Fibroblast of skin of left biceps (primary cell): ENCODE data around the gene CD36.

Experiments used
- DNase-seq, 2 experiments: peaks; one replicate each; pipeline ENCODE4 v3.0.0-alpha.2; 2013; ENCODE audit warnings: low read depth in 2 of 2

Gene CD36

GRCh38 chr7:80637911-80638765 is at the start of gene CD36:
CD36 (plus strand) TSS chr7:80638642; CDS start chr7:80646741, 8,099 bp downstream.
- DNase-seq = no peak

DNA sequence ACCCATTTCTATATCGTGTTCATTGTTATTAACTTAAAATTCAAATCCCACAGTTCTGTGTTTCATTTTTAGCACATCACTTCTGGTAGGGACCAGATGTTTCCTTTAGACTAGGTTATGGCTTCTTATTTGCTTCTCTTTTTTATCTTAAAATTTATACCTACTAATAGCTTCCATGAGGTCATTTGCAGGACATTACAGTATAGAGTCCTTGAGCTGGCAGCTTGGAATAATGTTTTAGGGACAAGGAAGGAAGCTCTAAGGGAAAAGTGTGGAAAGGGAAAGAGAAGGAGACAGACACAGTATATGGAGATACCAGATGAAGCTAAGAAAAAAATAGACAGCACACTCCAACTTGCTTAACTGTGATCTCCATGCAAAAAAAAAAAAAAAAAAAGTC is 48.8 kb upstream of the CD36 start:
- no peak for DNase-seq

DNA sequence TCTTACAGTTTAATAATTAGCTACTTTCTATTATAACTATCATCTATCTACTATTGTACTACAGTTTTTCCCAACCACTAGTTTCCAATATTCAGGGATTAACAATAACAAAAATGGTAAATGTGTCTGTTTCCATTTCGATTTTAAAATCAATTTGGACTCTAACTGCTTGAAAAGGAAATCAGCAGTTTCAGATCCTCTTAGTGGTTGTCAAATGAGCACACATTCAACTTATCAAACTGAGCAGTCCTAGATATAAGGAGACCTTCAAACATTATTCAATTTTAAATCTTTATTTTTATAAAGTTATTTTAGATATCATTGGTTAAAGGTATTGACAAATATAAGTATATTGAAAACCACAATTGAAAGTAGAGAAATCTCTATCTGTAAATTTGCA is 46.8 kb upstream of the CD36 start:
- no peak for DNase-seq

DNA sequence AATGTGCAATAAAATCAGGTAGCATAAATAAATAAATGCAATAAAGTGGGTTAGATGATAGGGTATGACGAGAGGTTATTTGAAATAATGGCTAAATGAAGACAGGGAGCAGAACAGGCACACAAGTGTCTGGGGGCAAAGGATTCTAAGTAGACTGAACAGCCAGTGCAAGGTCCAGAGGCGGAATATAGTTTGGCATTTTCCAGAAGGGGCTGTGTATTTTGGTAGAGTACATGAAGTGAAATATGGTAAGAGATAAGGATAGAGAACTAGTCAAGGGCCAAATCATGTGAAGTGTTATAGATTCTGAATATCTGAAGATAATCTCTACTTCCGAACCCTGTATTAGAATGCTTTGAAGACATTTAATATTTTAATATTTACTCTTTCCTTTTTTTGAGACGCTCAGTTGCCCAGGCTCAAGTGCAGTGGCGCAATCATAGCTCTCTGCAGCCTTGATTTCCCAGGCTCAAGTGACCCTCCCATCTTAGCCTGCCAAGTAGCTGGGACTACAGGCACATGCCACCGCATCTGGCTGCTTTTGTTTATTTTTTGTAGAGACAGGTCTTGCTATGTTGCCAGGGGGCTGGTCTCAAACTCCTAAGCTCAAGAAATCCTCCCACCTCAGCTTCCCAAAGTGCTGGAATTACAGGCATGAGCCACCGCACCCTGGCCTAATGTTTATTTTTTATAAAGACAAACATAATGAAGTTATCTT is 44.4 kb upstream of the CD36 start:
- no peak for DNase-seq

GRCh38 chr7:80596933-80597517 is 41.4 kb upstream of the CD36 start:
- DNase-seq = no peak

- no peak for DNase-seq
Measured at GRCh38 chr7:80597875-80598274, 40.6 kb upstream of the CD36 start.

GRCh38 chr7:80600046-80600445 is 38.4 kb upstream of the CD36 start:
- DNase-seq = no peak

DNA sequence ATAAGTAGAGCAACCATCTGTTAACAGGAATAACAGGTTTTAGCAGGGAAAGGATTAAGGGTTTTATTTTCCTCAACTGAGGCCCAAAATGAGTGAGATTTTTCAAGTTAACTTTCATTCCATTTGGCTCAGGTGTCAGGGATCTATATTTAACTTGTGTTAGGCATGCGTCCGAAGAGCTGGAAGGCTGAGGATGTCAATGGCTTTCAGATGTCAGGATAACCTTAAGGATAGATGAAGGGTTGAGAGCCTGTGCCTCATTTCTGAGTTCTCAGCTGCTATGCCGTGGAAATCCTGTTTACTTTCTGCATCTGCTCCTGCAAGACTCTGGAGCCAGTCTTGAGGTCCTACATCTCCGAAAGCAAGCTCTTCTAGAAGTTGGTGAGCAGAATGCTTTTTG is 36.4 kb upstream of the CD36 start:
- no peak for DNase-seq

- no peak for DNase-seq
Measured at GRCh38 chr7:80603940-80604339, 34.5 kb upstream of the CD36 start.

DNA sequence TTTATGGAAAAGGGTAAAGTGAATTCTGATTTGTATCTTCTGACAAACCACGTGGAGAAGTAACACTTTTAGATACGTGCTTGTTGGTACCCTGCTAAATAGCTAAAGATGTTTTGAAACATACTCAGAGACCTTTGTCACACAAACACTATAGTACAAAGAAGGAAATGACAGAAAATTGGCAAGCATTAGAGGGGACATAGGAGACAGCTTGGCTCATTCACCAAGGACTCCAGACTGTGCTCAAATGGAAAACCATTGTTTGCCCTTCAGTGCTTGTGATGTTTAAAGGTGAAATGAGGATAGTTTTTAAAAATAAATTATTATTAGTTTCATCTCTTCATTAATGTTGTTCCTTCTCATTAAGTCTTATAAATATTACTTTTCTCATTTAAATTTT is 34.0 kb upstream of the CD36 start:
- DNase-seq = no peak

DNA sequence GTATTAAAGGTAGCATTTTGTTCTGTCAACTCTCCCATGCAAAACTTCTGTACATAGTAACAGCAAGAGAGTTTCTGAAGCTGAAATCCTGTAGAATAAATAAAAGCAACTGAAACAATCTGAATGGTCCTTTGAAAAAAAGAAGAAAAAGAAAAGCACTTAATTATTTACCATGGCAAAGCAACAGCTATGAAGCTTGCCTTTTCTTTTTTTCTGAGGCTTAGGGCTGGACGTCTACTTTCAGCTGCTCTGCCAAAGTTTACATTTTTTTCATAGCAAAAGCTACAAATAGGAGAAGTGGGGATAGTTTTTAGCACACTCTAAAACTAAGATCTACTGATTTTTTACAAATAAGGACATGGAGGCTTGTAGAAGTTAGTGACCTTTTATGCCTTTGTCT is 31.3 kb upstream of the CD36 start:
- no peak for DNase-seq

DNA sequence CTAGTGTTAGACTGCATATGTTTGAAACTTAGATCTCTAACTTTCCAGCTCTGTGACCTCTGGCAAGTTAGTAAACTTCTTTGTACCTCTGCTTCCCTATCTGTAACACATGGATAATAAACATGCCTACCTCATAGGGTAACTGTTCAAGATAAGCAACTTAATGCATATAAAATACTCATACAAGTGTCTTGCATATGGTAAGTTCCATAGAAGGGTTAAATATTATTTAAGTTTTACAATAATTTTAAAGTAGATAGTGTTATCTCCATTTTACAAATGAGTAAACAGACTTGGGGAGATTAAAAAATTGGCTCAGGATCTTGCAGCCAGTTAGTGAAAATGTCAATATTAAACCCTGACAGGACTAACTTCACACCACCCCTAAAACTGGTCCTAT is 30.1 kb upstream of the CD36 start:
- no peak for DNase-seq

- no peak for DNase-seq
Measured at GRCh38 chr7:80609751-80610150, 28.7 kb upstream of the CD36 start.

DNA sequence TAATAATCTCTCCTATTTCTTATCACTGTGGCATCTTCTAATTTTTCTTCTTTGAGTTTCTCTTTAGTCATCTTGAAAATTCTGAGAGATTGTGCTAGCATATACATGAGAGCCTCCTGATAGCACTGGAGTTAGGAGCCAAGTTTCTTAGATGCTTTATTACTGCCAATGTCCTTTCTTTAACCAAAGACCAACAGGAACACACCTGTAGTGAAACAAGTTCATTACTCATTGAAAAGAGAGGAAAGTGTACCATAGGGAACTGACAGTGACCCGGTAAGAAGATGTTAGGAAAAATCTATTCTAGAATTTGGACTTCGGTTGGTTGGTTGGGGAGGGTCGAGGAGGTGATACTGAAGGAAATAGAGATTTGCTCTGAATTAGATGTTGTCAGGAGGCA is 27.1 kb upstream of the CD36 start:
- no peak for DNase-seq

GRCh38 chr7:80611779-80612178 is 26.7 kb upstream of the CD36 start:
- no peak for DNase-seq

DNA sequence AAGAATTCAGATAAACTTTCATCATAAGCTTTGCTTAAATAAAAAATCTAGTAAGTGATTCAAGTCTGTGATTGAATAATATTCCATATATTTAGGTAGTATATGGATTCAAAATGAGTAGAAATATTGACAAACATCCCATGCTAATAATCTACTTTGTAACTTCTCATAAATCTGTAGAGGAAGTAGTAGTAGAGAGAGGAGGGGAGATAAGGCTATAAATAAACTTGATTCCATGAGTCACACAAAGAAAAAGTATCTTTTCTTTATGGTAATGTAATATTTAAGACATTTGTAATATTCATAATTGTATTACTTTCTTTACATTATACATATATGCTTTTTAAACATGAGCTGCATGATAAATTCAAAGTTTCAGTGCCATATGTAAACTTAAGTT is 25.6 kb upstream of the CD36 start:
- no peak for DNase-seq

DNA sequence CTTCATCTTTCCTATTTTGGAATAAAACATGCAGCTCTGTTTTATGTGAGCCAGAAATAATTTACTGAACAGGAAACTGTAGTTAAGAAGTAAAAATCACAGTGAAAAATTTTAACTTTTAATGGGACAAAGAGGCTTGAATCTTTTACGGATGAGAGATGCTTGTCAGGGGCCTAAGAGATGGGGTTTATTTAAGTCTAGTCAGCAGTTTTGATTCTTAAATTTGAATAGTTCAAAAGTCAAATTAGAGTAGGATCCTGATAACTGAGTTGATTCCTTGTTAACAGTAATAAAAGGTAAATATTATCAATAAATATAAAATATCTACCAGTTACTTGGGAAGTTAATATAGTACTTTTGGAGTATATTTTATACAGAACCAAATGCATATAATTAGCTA is 24.9 kb upstream of the CD36 start:
- no peak for DNase-seq

DNA sequence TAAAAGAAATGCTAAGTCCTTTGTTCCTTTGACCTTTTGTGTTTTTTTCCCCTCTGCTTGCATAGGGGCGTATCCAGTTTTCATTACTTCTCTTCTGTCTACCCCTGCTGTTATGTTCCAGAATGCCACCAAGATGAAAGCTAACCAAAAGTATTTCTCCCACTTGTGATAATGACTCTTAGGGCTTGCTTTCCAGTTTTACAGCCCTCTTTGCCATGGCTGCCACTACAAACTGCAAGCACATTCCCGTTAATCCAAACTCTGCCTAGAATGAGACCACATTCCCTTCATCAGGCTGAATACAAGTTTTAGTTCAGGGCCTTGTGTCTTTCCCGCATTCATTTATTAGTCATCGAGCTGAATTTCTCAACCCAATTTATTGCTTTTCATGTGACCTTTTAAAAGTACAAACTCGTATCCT is 23.6 kb upstream of the CD36 start:
- no peak for DNase-seq

DNA sequence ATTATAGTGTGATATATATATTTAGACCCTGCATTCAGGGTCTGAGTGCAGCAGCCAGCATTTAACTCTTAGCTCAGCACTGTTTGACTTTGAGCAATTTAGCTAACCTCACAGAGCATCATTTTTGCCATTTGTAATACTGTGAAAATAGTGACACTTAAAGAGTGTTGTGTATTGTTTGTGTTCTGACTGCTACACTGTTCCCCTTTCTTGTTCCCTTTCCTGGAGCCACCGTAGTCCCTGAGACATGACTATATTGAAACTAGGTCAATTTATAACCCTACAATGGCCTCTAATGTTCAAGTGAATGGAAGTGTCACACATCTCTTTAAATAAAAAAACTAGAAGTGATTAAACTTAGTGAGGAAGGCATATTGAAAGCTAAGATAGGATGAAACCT is 20.3 kb upstream of the CD36 start:
- no peak for DNase-seq

GRCh38 chr7:80619741-80620140 is 18.7 kb upstream of the CD36 start:
- no peak for DNase-seq

DNA sequence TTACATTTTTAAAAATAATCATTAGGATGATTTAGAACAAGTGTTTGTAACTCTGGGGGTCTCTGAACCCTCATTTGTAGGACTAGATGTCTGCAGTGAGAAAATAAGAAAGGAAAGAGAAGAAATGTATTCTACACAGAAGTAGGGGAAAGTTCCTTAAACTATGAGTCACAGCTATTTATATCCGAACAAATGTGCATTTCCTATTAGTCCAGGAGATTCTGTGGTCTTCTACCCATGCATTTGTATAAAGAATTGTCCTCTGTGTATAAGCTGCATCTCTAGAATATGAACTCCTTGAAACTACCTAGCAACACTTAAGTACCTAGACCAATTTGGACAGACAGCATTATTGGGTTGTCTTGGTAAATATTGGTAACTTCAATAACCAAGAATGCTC is 15.9 kb upstream of the CD36 start:
- DNase-seq = no peak

GRCh38 chr7:80623503-80624252 is 14.8 kb upstream of the CD36 start:
- DNase-seq = no peak
